ENCODE data around the gene GRID1. TPM values are rescaled to one million over a fixed set of nuclear protein-coding genes. Genes with fewer than 3 reads are reported as not detected.

Gene GRID1
- polyA plus RNA-seq, 1 donor from 2014 or later = not detected

DNA sequence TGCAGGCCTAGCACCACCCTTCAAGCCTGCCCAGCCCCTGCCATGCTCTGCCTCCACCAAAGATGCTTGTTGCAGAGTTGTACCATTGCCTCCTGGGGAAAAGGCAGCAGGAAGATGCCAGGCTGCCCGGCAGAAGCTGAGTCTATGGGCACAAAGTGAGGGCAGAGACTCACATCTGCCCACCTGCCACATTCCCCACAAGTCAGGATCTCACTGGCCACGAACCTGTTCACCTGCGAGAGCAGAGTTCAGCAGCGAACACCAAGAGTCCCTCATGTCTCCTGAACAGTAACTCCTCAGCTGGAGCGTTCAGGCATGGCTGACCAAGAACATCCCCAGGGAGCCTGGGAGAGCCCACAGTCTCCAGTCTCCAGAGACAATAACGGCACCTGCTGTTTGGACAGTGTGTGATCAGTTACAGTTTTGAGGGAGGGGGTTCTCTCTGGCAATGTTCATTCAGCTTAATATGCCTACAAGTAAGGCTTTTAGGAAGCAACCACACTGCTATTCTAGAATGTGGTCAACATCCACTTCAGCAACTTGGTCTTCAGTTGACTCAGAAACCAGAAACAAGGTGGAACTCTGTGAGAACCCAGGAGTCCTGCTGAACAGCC lies 78.5 kb downstream of the GRID1 start:
- no peaks in the 10 kb centered on the region for H3K36me3 Mint-ChIP-seq
- peaks cover 17% of the 10 kb centered on the region for H3K27me3 Mint-ChIP-seq
- peaks cover 0 to 3% (median 0%) of the 10 kb centered on the region in 3 donors for H3K4me1 Mint-ChIP-seq
- no peak overlapping the region for H3K27ac Mint-ChIP-seq
- H3K9me3 Mint-ChIP-seq = peaks cover 0 to 3% (median 0%) of the 10 kb centered on the region in 3 donors
- H3K4me3 Mint-ChIP-seq = no peak overlapping the region

DNA sequence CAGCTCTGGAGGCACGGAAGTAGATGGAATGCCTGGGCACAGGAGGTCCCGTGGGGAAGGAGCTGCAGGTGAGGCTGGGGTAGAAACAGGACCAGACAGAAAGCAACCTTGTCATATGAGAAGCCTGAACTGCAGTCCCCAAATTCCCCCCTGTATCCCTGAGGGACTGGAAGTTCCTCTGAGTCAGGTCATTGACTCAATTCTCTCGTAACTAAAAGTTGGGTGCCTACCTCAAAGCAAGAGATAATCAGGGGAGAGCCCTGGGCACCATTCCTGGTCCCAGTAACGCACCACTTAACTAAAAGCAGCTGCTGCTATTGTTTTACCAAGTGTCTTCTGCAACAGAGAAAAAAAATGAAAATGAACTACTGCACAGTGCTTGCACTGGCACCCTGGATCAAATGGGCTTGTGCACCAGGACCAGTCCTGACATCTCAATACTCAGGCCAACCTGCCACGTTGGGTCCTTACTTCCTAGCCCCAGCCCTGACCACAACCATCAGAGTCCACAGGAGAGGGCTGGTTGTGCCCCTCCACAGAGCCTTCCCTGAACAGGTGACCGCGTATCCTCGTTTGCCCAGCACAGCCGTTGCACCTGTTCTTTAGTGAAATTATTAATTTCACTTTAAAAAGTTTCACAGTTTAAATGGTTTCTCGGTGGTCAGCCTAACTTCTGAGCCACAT lies 79.3 kb downstream of the GRID1 start:
- H3K36me3 Mint-ChIP-seq = no peaks in the 10 kb centered on the region
- H3K27me3 Mint-ChIP-seq = peaks cover 17% of the 10 kb centered on the region
- H3K9me3 Mint-ChIP-seq = peaks cover 0 to 2% (median 0%) of the 10 kb centered on the region in 3 donors
- H3K27ac Mint-ChIP-seq = no peak overlapping the region
- no peak overlapping the region for H3K4me3 Mint-ChIP-seq
- H3K4me1 Mint-ChIP-seq = peaks cover 0 to 3% (median 0%) of the 10 kb centered on the region in 3 donors

DNA sequence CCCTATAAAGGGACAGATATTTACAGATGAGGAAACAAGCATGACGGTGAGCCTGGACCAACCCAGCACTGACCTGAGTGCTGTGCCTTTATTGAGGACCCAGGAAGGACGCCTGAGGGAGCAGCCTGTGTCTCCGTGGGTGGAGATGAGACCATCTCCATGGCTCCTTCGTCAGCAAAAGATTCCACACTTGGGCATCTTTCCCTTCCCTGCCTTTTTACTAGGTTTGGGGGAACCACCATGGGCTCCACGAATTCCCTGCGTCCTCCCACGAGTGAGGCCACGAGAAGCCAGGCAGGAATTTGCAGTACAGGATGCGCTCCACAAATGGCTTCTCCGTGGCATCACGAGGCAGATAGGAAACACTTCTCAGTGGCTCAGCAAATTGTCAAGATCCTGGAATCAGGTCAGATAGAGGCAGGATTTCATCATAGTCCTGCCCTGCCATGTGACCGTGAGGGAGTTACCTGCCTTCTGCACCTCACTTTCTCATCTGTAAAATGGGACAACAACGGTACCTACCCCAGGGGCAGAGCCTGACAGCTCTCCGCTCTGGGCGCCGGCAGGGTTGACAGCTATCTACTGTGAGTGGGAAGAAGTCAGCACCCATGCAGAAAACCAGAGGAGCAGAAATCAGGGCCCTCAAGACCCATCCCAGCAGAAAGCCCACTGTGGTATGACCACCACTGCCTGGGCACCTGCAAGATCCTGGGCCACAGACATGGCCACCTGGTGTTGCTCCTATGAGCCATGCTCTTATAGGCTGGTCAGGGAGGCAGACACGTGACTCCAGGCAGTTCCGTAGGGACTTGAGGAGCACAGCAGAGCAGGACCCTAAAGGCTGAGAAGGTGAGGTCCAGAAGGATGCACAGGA lies 80.1 kb downstream of the GRID1 start:
- H3K27ac Mint-ChIP-seq = no peak overlapping the region
- H3K36me3 Mint-ChIP-seq = no peaks in the 10 kb centered on the region
- peaks cover 17% of the 10 kb centered on the region for H3K27me3 Mint-ChIP-seq
- H3K9me3 Mint-ChIP-seq = peaks cover 0 to 2% (median 0%) of the 10 kb centered on the region in 3 donors
- H3K4me1 Mint-ChIP-seq = peaks cover 0 to 3% (median 0%) of the 10 kb centered on the region in 3 donors
- no peak overlapping the region for H3K4me3 Mint-ChIP-seq

DNA sequence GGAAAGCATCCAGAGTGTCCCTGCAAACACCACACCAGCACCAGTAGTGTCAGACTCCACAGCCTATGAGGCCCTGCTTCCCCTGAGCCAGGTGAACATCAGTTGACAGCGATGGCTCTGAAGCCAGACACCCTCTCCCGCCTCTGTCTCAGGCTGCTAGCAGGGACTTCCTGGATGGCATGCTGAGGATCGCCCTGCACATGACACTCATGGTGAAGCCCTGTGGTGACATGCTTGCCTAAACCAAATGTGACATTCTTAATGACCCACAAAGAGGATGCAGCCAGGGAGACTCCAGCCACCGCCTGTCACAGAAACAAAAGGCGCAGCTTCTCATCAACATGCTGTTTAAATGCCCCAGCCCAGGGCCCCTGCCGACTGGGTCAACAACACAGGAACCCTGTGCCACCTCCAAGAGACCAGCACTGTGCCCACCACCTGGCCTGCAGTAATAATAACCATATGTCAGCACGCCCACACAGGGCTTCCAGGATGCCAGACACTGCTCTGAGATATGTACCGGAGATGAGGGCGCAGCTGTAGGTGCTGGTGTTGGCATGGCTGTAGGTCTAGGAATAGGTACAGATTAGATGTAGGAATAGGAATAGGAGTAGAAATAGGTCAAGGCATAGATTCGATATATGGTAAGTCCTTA lies 81.3 kb downstream of the GRID1 start:
- Mint-ChIP-seq H3K36me3 (no peaks in the 10 kb centered on the region), H3K4me3 (no peak overlapping the region), H3K4me1 (peaks cover 0 to 3% (median 0%) of the 10 kb centered on the region in 3 donors), H3K27me3 (peaks cover 17% of the 10 kb centered on the region), H3K9me3 (peaks cover 0 to 8% (median 5%) of the 10 kb centered on the region in 3 donors), H3K27ac (no peak overlapping the region)

DNA sequence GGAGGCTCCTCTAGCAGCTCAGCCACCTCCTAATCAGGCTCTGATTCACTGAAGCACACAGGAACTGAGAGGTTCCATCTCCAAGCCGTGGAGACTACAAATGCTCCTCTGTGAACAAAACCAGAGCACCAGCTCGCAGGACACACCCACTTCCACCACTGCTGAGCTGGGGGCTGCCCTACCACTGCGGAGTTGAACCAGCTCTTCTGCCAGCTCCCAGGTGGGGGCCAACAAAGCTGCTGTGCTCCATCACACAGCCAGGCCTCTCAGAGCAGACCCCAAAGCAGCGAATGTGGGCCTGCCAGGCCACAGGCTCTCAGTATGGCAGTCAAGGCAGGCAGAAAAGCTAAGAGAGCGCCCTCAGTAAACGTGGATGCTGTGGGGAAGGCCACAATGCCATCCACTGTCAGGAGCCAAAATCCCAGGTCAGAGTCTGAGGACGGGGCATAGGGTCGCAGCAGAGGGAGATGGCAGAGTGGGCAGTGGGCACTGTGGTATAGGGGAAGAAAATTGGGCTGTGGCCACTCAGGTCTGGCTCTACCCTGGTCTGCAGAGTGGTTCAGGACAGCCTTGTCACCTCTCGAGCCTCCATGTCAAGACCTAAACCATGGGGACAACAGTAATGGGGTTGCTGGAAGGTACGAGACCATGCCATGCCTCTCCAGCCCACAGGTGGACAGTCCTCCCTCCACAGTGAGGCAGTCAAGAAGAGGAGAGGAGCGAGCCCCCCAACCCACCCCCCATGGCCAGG lies 82.1 kb downstream of the GRID1 start:
- H3K27me3 Mint-ChIP-seq = peaks cover 17% of the 10 kb centered on the region
- H3K4me1 Mint-ChIP-seq = peaks cover 0 to 3% (median 0%) of the 10 kb centered on the region in 3 donors
- peaks cover 0 to 11% (median 8%) of the 10 kb centered on the region in 3 donors for H3K9me3 Mint-ChIP-seq
- H3K27ac Mint-ChIP-seq = no peak overlapping the region
- no peak overlapping the region for H3K4me3 Mint-ChIP-seq
- no peaks in the 10 kb centered on the region for H3K36me3 Mint-ChIP-seq

DNA sequence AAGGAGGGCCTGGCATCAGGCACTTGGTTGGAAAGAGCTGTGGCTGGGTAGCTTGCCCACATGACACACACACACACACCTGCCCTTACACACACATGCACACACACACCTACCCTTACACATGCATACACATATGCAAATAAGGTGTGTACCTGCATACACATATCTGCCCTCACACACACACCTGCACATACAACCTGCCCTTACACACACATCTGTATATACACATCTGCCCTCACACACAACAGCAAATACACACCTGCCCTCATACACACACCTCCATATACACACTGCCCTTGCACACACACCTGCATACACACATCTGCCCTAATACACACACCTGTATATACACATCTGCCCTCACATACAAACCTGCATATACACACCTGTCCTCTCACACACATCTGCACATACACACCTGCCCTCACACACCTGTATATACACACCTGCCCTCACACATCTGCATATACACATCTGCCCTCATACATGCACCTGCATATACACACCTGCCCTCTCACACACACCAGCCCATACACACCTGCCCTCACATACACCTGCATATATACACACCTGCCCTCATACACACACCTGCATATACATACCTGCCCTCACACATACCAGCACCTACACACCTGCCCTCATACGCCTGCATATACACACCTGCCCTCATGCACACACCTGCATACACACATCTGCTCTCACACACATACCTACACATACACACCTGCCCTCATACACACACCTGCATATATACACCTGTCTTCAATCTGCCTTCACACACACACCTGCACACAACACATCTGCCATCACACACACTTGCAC lies 82.9 kb downstream of the GRID1 start:
- H3K27me3 Mint-ChIP-seq = peaks cover 15% of the 10 kb centered on the region
- H3K36me3 Mint-ChIP-seq = no peaks in the 10 kb centered on the region
- H3K4me3 Mint-ChIP-seq = no peak overlapping the region
- peak overlapping the region in 1 of 3 donors; percentile 36 for H3K27ac Mint-ChIP-seq
- peaks cover 0 to 3% (median 0%) of the 10 kb centered on the region in 3 donors for H3K4me1 Mint-ChIP-seq
- H3K9me3 Mint-ChIP-seq = peaks cover 0 to 12% (median 11%) of the 10 kb centered on the region in 3 donors

DNA sequence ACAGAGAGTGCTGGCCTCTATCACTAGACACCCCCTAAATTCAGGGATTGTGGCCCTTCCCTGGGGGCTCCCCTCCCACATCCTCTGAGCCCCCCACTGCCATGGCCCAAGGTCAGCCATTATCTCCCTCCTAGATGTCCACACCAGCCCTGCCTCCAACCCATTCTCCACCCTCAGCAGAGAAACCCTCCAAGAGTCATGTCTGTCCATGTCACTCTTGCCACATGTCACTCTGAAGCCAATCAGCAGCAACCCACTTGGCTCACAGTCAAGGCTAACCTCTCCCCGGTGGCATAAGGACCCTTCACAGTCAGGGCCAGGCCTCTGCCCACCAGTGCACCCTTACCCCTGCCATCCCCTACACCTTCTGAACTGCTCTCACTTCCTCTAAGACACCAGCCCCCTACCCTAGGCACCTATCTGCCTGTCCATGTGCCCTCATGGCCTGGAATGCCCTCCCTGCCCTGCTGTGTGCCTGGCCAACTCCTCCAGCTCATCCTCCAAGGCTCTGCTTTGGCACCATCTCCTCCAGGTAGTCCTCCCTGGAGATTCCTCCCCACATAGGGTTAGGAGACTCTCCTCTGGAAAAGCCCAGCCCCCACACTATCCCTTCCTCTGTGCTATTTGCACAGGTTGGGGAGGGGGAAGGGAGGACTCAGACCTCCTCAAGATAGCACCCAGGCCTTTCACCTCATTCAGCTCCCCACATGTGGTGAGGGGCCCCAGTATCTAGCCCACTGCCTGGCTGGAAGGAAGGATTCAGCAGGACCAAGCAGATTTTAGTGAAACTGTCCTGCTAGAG lies 83.7 kb downstream of the GRID1 start:
- Mint-ChIP-seq H3K27ac (peak overlapping the region in 1 of 3 donors; percentile 43), H3K36me3 (no peaks in the 10 kb centered on the region), H3K27me3 (peaks cover 13% of the 10 kb centered on the region), H3K9me3 (peaks cover 0 to 12% (median 11%) of the 10 kb centered on the region in 3 donors), H3K4me3 (no peak overlapping the region), H3K4me1 (peaks cover 0 to 3% (median 0%) of the 10 kb centered on the region in 3 donors)

DNA sequence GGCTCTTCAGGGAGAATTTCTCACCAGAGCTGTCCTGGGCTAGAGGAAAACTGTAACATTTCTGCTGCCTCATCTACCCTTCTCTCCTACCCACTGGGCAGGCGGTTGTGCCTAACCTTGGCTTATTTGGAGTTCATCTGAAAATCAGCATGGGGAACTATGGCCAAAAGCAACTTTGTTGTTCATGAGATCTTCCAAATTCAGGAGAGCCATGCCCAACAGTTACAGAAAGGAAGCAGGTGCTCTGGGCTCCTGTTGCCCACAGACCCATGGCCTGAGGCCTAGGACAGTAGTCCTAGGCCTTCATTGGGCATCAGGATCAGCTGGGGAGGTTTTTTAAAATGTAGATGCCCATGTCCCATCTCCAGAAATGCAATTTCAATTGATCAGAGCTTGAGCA lies 85.2 kb downstream of the GRID1 start:
- H3K4me1 Mint-ChIP-seq = peaks cover 0 to 3% (median 0%) of the 10 kb centered on the region in 3 donors
- H3K27me3 Mint-ChIP-seq = peaks cover 4% of the 10 kb centered on the region
- peaks cover 0 to 16% (median 11%) of the 10 kb centered on the region in 3 donors for H3K9me3 Mint-ChIP-seq
- H3K4me3 Mint-ChIP-seq = no peak overlapping the region
- H3K36me3 Mint-ChIP-seq = no peaks in the 10 kb centered on the region
- H3K27ac Mint-ChIP-seq = no peak overlapping the region

DNA sequence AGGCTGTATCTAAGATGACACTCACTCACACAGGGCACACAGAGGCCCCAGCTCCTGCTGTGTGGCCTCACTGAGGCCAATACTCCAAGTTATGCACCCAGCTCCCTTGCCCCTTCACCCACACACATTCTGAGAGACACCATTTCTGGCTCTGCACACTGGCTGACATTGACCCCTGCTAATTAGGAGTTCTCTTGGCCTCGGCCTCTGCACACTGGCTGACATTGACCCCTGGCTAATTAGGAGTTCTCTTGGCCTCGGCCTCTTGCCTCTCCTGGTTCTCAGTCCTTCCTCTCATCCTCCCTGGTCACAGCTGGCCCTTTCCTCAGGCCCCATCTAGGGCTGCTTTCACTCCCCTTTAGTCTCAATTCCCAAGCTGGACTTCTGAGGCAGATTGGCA lies 97.3 kb downstream of the GRID1 start:
- no peak overlapping the region for H3K4me3 Mint-ChIP-seq
- no peaks in the 10 kb centered on the region for H3K4me1 Mint-ChIP-seq
- H3K27me3 Mint-ChIP-seq = peaks cover 21% of the 10 kb centered on the region
- H3K9me3 Mint-ChIP-seq = peaks cover 0 to 15% (median 7%) of the 10 kb centered on the region in 3 donors
- no peaks in the 10 kb centered on the region for H3K36me3 Mint-ChIP-seq
- H3K27ac Mint-ChIP-seq = no peak overlapping the region

DNA sequence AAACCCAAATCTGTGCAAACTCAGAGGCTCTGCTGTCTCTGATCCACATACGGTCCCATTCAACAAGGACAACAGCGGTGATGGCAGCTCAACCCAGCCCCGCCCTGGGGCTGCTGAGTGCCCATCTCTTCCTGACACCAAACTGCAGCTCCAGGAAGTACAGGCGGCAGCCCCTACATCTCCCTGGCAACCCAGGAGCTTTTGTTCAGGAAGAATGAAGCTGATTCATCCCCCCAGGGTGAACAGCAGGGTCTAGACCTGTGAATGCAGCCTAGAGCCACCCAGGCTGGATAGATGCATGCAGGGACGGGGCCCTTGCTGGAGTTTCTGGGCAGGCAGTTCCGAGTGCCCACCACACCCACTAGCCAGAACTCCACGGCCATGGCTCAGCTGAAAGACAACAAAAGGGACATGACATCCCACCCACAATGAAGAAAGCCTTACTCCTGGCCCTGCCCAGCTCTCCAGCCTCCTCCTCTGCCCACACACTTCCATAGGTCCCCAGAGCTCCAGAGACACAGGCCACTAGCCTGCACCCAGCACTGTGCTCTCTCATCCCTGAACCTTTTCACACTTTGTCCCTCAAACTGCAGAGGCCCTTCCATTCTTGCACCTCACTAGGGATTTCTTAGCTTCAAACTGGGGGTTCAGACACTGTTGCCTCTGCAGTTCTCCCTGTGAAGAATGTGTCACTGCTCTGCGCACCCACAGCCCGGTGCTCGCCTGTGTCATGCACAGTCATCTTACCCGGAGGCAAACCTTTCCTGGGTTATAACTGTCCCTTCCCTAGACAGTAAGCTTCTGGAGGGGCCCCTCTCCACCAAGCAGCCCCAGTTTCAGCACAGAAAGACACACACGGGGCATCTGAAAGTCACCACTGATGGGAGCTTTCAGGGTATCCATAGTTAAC lies 99.1 kb downstream of the GRID1 start:
- peaks cover 23% of the 10 kb centered on the region for H3K27me3 Mint-ChIP-seq
- H3K9me3 Mint-ChIP-seq = peaks cover 0 to 14% (median 4%) of the 10 kb centered on the region in 3 donors
- H3K27ac Mint-ChIP-seq = no peak overlapping the region
- no peaks in the 10 kb centered on the region for H3K36me3 Mint-ChIP-seq
- no peak overlapping the region for H3K4me3 Mint-ChIP-seq
- no peaks in the 10 kb centered on the region for H3K4me1 Mint-ChIP-seq

DNA sequence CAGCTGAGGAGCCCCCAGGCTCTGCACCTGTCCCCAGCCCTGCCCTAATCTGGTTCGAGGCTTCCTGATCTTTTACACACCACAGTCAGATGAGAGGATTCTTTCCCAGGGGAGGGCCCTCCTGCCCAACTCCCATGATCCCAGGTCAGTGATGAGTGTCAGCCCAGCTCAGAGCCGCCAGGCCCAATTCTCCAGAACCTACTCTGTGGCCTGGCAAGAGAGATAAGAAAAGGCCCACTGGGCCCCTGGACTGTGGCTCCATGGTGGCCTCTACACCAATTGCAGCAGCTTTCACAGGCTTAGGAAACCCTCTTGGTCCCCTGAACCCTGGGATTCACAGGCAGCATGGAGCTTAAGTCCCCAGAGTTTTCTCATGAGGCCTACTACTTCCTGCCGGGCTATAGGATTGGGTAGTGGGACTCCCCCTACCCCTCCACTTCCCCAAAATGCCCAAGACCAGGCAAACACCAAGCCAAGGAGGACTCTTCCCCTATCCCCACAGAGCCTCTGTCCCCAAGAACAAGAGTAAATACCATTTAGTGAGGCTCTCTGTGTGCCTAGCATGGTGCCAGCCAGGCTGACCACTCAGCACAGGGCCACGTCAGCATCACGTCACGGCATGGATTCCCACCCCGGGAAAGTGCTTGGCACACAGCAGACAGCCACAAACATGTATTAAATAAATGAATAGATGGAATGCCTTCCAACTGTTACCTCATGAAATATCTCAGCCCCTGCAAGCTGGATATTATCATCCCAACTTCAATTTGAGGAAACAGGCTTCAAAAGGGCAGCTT lies 100.0 kb downstream of the GRID1 start:
- no peak overlapping the region for H3K4me3 Mint-ChIP-seq
- H3K9me3 Mint-ChIP-seq = peaks cover 0 to 10% (median 4%) of the 10 kb centered on the region in 3 donors
- no peaks in the 10 kb centered on the region for H3K36me3 Mint-ChIP-seq
- H3K4me1 Mint-ChIP-seq = peaks cover 0 to 4% (median 0%) of the 10 kb centered on the region in 3 donors
- H3K27me3 Mint-ChIP-seq = peaks cover 23% of the 10 kb centered on the region
- H3K27ac Mint-ChIP-seq = no peak overlapping the region
